Loucy (cell line): ENCODE data around the gene CCRL2.

ENCODE experiments used
- H2AFZ ChIP-seq: fragments of 200-600 bp; sonication (generic); 2 replicates; pipeline ENCODE4 v1.6.0; 2016; ENCODE audit warnings: antibody characterized with exemption, mild to moderate bottlenecking, low read length, moderate library complexity
- H3F3A ChIP-seq: fragments of 200-600 bp; 2 replicates; pipeline ENCODE4 v1.6.0; 2016; ENCODE audit warnings: antibody characterized with exemption, low read depth, mild to moderate bottlenecking
- H3K27me3 ChIP-seq: fragments of 200-600 bp; sonication (generic); 2 replicates; pipeline ENCODE4 v1.6.1; 2014; ENCODE audit warnings: low read length, mild to moderate bottlenecking; ENCODE audit not compliant: insufficient read depth, poor library complexity, severe bottlenecking
- H3K36me3 ChIP-seq: fragments of 200-600 bp; sonication (generic); 2 replicates; pipeline ENCODE4 v1.6.1; 2016; ENCODE audit warnings: low read length; ENCODE audit not compliant: insufficient read depth
- H3K4me1 ChIP-seq: fragments of 200-600 bp; sonication (generic); 2 replicates; pipeline ENCODE4 v1.5.1; 2014; ENCODE audit warnings: low read length, mild to moderate bottlenecking; ENCODE audit not compliant: insufficient read depth, poor library complexity, severe bottlenecking
- H3K4me2 ChIP-seq: fragments of 200-600 bp; sonication (generic); 2 replicates; pipeline ENCODE4 v1.6.0; 2014; ENCODE audit warnings: antibody characterized with exemption, low read length, low read depth, mild to moderate bottlenecking; ENCODE audit not compliant: poor library complexity, severe bottlenecking
- H3K4me3 ChIP-seq: fragments of 200-600 bp; sonication (generic); 2 replicates; pipeline ENCODE4 v1.5.1; 2014; ENCODE audit warnings: low read length, mild to moderate bottlenecking, mixed read lengths; ENCODE audit not compliant: poor library complexity, severe bottlenecking
- H3K79me2 ChIP-seq: fragments of 200-600 bp; sonication (generic); 2 replicates; pipeline ENCODE4 v1.6.1; 2014; ENCODE audit warnings: low read length; ENCODE audit not compliant: insufficient read depth
- H3K9ac ChIP-seq: fragments of 200-600 bp; sonication (generic); 2 replicates; pipeline ENCODE4 v1.6.0; 2014; ENCODE audit warnings: mild to moderate bottlenecking, low read depth, low read length, moderate library complexity; ENCODE audit not compliant: poor library complexity, severe bottlenecking
- H3K9me2 ChIP-seq: fragments of 200-600 bp; sonication (generic); replicated peaks from 2 replicates; pipeline ENCODE4 v1.6.1; 2016; ENCODE audit warnings: low read depth, low read length, mixed read lengths
- H3K9me3 ChIP-seq: fragments of 200-600 bp; sonication (generic); 2 replicates; pipeline ENCODE4 v1.6.1; 2014; ENCODE audit warnings: mild to moderate bottlenecking, antibody characterized with exemption, low read length, low read depth; ENCODE audit not compliant: insufficient read depth
- H4K20me1 ChIP-seq: fragments of 200-600 bp; sonication (generic); 2 replicates; pipeline ENCODE4 v1.6.0; 2014; ENCODE audit warnings: antibody characterized with exemption, low read length, mild to moderate bottlenecking; ENCODE audit not compliant: insufficient read depth, poor library complexity, severe bottlenecking
- CTCF ChIP-seq: fragments of 200-600 bp; sonication (generic); conservative IDR thresholded peaks from 2 replicates; pipeline ENCODE4 v1.5.1; 2014; ENCODE audit warnings: mild to moderate bottlenecking, antibody characterized with exemption, low read length
- EZH2phosphoT487 ChIP-seq: fragments of 200-600 bp; IDR thresholded peaks from 2 replicates; pipeline ENCODE4 v1.6.1; 2018; ENCODE audit warnings: antibody characterized with exemption, mild to moderate bottlenecking, moderate library complexity, borderline replicate concordance

The CCRL2 gene

DNA sequence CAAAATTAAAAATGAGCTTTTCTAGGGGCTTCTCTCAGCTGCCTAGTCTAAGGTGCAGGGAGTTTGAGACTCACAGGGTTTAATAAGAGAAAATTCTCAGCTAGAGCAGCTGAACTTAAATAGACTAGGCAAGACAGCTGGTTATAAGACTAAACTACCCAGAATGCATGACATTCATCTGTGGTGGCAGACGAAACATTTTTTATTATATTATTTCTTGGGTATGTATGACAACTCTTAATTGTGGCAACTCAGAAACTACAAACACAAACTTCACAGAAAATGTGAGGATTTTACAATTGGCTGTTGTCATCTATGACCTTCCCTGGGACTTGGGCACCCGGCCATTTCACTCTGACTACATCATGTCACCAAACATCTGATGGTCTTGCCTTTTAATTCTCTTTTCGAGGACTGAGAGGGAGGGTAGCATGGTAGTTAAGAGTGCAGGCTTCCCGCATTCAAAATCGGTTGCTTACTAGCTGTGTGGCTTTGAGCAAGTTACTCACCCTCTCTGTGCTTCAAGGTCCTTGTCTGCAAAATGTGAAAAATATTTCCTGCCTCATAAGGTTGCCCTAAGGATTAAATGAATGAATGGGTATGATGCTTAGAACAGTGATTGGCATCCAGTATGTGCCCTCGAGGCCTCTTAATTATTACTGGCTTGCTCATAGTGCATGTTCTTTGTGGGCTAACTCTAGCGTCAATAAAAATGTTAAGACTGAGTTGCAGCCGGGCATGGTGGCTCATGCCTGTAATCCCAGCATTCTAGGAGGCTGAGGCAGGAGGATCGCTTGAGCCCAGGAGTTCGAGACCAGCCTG lies 35.3 kb upstream of the CCRL2 start:
- no peaks in the 10 kb centered on the region for H3K27me3 ChIP-seq
- no peaks in the 10 kb centered on the region for H3K79me2 ChIP-seq
- no peaks in the 10 kb centered on the region for H4K20me1 ChIP-seq
- H3K9me3 ChIP-seq = no peaks in the 10 kb centered on the region
- H2AFZ ChIP-seq = no peak overlapping the region
- H3K4me2 ChIP-seq = peak overlapping the region; percentile 57
- peaks cover 64% of the 10 kb centered on the region for H3K4me1 ChIP-seq
- no peak overlapping the region for H3K4me3 ChIP-seq
- H3K9me2 ChIP-seq = no peaks in the 10 kb centered on the region
- TF ChIP-seq CTCF = no peak
- no peak for TF ChIP-seq EZH2phosphoT487
- peaks cover 7% of the 10 kb centered on the region for H3F3A ChIP-seq
- H3K36me3 ChIP-seq = no peaks in the 10 kb centered on the region
- no peak overlapping the region for H3K9ac ChIP-seq

GRCh38 chr3:46372492-46373359 lies 34.3 kb upstream of the CCRL2 start:
- no peaks in the 10 kb centered on the region for H3K9me3 ChIP-seq
- no peak overlapping the region for H2AFZ ChIP-seq
- H4K20me1 ChIP-seq = no peaks in the 10 kb centered on the region
- H3K4me3 ChIP-seq = no peak overlapping the region
- no peaks in the 10 kb centered on the region for H3K9me2 ChIP-seq
- H3K79me2 ChIP-seq = no peaks in the 10 kb centered on the region
- H3K36me3 ChIP-seq = no peaks in the 10 kb centered on the region
- no peak overlapping the region for H3K9ac ChIP-seq
- H3K4me1 ChIP-seq = peaks cover 71% of the 10 kb centered on the region
- H3F3A ChIP-seq = peaks cover 7% of the 10 kb centered on the region
- TF ChIP-seq CTCF (peak; percentile 92), EZH2phosphoT487 (no peak)
- H3K4me2 ChIP-seq = no peak overlapping the region
- no peaks in the 10 kb centered on the region for H3K27me3 ChIP-seq

DNA sequence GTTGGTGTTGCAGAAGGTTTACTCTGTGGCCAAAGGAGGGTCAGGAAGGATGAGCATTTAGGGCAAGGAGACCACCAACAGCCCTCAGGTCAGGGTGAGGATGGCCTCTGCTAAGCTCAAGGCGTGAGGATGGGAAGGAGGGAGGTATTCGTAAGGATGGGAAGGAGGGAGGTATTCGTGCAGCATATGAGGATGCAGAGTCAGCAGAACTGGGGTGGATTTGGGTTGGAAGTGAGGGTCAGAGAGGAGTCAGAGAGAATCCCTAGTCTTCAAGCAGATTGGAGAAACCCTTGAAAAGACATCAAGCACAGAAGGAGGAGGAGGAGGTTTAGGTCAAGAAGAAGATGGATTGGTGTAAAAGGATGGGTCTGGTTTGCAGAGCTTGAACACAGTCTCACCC lies 32.3 kb upstream of the CCRL2 start:
- Histone ChIP-seq H3K36me3 (no peaks in the 10 kb centered on the region), H3K9me2 (no peaks in the 10 kb centered on the region), H3K27me3 (no peaks in the 10 kb centered on the region), H3K4me3 (no peak overlapping the region), H3K4me2 (peak overlapping the region; percentile 59), H3F3A (peaks cover 7% of the 10 kb centered on the region), H2AFZ (peak overlapping the region; percentile 31; the same call in 1 of the 2 replicates), H4K20me1 (no peaks in the 10 kb centered on the region), H3K9ac (peak overlapping the region; percentile 61), H3K9me3 (no peaks in the 10 kb centered on the region), H3K79me2 (no peaks in the 10 kb centered on the region), H3K4me1 (peaks cover 68% of the 10 kb centered on the region)
- no peak for TF ChIP-seq EZH2phosphoT487
- no peak for TF ChIP-seq CTCF
